Pancreas (tissue), 10 donors: ENCODE results near the gene ANTXR1. TPM values are rescaled to one million over a fixed set of nuclear protein-coding genes. Genes with fewer than 3 reads are reported as not detected.

Source experiments
- ATAC-seq, 4 donors: fragments of 200-7000 bp; cut with Tn5 transposase; one replicate each; pipeline versions ENCODE4 v1.8.0 to v1.9.1; 2020; ENCODE audit warnings: mild to moderate bottlenecking in 4 of 4, moderate library complexity in 4 of 4
- DNase-seq, 6 donors: peaks; one replicate each; pipeline ENCODE4 v3.0.0-alpha.2; 2020
- FAIRE-seq: peaks from 2 replicates; lab custom pipeline; 2012; peaks lifted over from hg19 to GRCh38; lab: Jason Lieb, UNC
- H3K27ac ChIP-seq, 4 donors: fragments of 200-600 bp; sonication (generic); 1 replicate in 3 of 4; 2 replicates in 1 of 4; pipeline versions ENCODE4 v1.5.0 to v1.8.0; 2020
- H3K27me3 ChIP-seq, 4 donors: fragments of 200-600 bp; one replicate each; pipeline ENCODE4 v1.8.0; 2021
- H3K36me3 ChIP-seq, 3 donors: fragments of 200-600 bp; sonication (generic) in 1 of 3; one replicate each; pipeline versions ENCODE4 v1.5.0 to v1.8.0; 2020 to 2021
- H3K4me1 ChIP-seq, 3 donors: fragments of 200-600 bp; one replicate each; pipeline ENCODE4 v1.8.0; 2021
- H3K4me3 ChIP-seq, 4 donors: fragments of 200-600 bp; sonication (generic) in 2 of 4; one replicate each; pipeline versions ENCODE4 v1.5.0 to v1.8.0; 2020 to 2021
- H3K9me3 ChIP-seq, 4 donors: fragments of 200-600 bp; one replicate each; pipeline ENCODE4 v1.8.0; 2021
- CTCF ChIP-seq, 4 donors: fragments of 200-600 bp; sonication (generic) in 3 of 4; IDR thresholded peaks; one replicate each; pipeline versions ENCODE4 v1.5.0 to v1.8.0; 2021; ENCODE audit warnings: antibody characterized with exemption in 4 of 4
- WGBS, 2 donors: extraction: QIAGEN DNeasy Blood & Tissue Kit; methylation state at CpG; one replicate each; pipeline ENCODE4 v1.1.7; 2013; 5-methylcytosine and 5-hydroxymethylcytosine counted together
- intact Hi-C, 3 donors: fragments of 100-400 bp; cut with DNase I; formaldehyde crosslinking; loops; one replicate each; pipeline versions ENCODE4 v1.11.1 to v1.14.2; 2022
- polyA plus RNA-seq, 2 donors: library from polyadenylated mRNA; stranded (reverse); fragments of 200-250 nt; gene quantifications; one replicate each; pipeline ENCODE4 v1.2.3, GENCODE V29; 2013
- total RNA-seq, 6 donors: library from RNA; stranded (reverse); fragmentation: NEBNext Ultra II Directional in 4 of 6; extraction: Animal tissue kit (Norgen Biotek cat#: 25700) in 4 of 6; gene quantifications; one replicate each; pipeline versions ENCODE4 v1.2.1 to v1.2.4, GENCODE V29; 2021 to 2023
- donor health status: healthy with polysubstance abuse.
- donor health status: DM: no; HTN: no; CAD: no; lungs with moderate emphysema.
- donor health status: DM: no; HTN: no; CAD: no.
- donor health status: control.
- donor health status: control.
- donor health status: Bipolar disorder and iron deficiency.
- donor health status: DM: yes; HTN: yes; CAD: no.
- donor health status: DM: no; HTN: no; CAD: no.
- donor health status: DM: no; HTN: no; CAD: no.
- donor health status: DM: yes; HTN: yes; CAD: no.

The ANTXR1 gene
- total and polyA plus RNA-seq, 8 donors = 1.7 to 23.4 (median 2.5) TPM

DNA sequence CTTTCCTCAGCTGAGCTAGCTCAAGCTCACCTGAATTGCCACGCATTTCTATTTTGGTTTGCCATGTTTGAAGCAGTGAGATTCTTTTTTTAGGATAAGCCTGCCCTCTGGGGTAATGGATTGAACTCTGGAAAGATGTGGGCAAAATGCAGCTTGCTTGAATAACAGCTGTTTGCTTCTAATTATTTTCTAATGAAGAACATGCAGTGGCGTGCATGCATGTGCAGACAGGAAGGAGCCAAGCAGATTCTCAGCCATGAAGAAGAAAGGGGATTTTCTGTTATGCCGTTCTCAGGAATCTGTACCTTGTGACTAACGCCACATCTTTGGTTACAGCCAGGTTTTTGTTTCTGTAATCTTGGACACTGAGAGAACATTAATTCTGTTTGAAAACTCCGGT lies 171.2 kb downstream of the ANTXR1 start:
- H3K9me3 ChIP-seq = no peaks in the 10 kb centered on the region
- no peaks in the 10 kb centered on the region for H3K27me3 ChIP-seq
- H3K4me3 ChIP-seq = no peak overlapping the region
- no peak for ATAC-seq
- no peaks in the 10 kb centered on the region for H3K36me3 ChIP-seq
- WGBS, 2 donors = 85 to 86% methylated on average over 5 of the region's 5 CpGs
- no peaks in the 10 kb centered on the region for H3K4me1 ChIP-seq
- DNase-seq = no peak
- no peak for FAIRE-seq
- TF ChIP-seq CTCF (IDR thresholded peaks at IDR 0.05) = no peak
- intact Hi-C loops = no loop called here
- no peak overlapping the region for H3K27ac ChIP-seq

DNA sequence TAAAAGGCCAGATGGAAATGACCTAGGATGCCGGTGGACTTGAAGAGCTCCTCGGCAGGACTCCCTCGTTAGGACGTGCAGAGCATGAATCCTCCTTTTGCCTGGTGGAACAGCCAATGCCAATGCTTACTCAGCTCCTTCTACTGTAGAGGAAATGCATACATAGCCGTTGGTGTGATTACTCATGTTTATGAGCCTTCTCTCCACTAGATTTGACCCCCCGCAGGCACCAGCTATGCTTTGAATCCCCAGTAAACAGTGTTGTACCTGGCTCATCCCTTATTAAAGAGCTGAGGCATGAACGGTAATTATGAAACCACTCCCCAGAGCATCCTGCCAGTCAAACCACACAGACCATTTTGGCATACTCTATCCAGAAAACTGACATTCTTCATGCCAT lies 172.8 kb downstream of the ANTXR1 start:
- 65 to 71% methylated on average over 7 of the region's 7 CpGs for WGBS, 2 donors
- Histone ChIP-seq H3K4me1 (no peaks in the 10 kb centered on the region), H3K9me3 (no peaks in the 10 kb centered on the region), H3K36me3 (no peaks in the 10 kb centered on the region), H3K27ac (no peak overlapping the region), H3K4me3 (no peak overlapping the region), H3K27me3 (no peaks in the 10 kb centered on the region)
- TF ChIP-seq CTCF (IDR thresholded peaks at IDR 0.05) = no peak
- intact Hi-C loops = no loop called here
- DNase-seq = no peak
- FAIRE-seq = no peak
- ATAC-seq = no peak

- Histone ChIP-seq H3K27me3 (no peaks in the 10 kb centered on the region), H3K36me3 (no peaks in the 10 kb centered on the region), H3K27ac (no peak overlapping the region), H3K4me1 (no peaks in the 10 kb centered on the region), H3K9me3 (no peaks in the 10 kb centered on the region), H3K4me3 (no peak overlapping the region)
- intact Hi-C loops = no loop called here
- WGBS, 2 donors = 78 to 81% methylated on average over 3 of the region's 3 CpGs
- TF ChIP-seq CTCF (IDR thresholded peaks at IDR 0.05) = no peak
- DNase-seq (no peak), FAIRE-seq (no peak), ATAC-seq (no peak)
Observed at GRCh38 chr2:69186614-69187013, 173.6 kb downstream of the ANTXR1 start.

DNA sequence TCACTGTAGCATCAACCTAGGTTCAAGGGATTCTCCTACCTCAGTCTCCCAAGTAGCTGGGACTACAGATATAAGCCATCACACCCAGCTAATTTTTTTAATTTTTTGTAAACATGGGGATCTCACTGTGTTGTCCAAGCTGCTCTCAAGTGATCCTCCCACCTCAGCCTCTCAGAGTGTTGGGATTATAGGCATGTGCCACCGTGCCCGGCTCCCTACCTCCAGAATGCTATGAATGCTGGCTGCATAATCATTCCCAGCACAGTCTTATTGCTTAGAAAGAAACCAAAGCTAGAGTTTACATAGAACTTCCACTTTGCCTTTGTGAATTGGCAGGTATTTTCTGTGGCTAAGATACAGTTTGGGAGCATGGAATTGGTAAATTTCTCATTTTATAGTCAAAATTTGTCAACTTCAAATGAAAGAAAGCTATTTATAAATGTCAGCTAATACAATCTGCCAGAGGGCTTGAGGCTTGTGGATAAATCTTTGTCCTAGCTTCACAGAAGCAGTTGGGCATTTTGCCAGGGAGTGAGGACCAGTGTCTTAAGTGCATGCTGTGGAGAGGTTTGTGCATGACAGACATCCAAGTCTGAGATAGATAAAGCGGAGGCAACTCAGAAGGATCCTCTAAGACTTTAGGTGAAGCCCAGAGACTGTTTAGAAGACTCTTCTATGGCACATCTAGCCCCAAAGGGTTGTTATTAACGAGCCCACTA lies 175.4 kb downstream of the ANTXR1 start:
- Histone ChIP-seq H3K4me1 (no peaks in the 10 kb centered on the region), H3K27ac (no peak overlapping the region), H3K36me3 (no peaks in the 10 kb centered on the region), H3K27me3 (no peaks in the 10 kb centered on the region), H3K4me3 (no peak overlapping the region), H3K9me3 (no peaks in the 10 kb centered on the region)
- no peak for FAIRE-seq
- no peak for DNase-seq
- 86 to 92% methylated on average over 4 of the region's 4 CpGs for WGBS, 2 donors
- intact Hi-C loops = no loop called here
- ATAC-seq = no peak
- no peak for TF ChIP-seq CTCF (IDR thresholded peaks at IDR 0.05)

- H3K4me3 ChIP-seq = no peak overlapping the region
- intact Hi-C loops = no loop called here
- no peaks in the 10 kb centered on the region for H3K36me3 ChIP-seq
- H3K9me3 ChIP-seq = no peaks in the 10 kb centered on the region
- no peak for TF ChIP-seq CTCF (IDR thresholded peaks at IDR 0.05)
- H3K27ac ChIP-seq = no peak overlapping the region
- no peaks in the 10 kb centered on the region for H3K4me1 ChIP-seq
- no peak for DNase-seq
- 23 to 39% methylated on average over 3 of the region's 3 CpGs for WGBS, 2 donors
- H3K27me3 ChIP-seq = no peaks in the 10 kb centered on the region
- no peak for FAIRE-seq
- ATAC-seq = no peak
Observed at GRCh38 chr2:69190743-69191404, 177.9 kb downstream of the ANTXR1 start.
